HG03521 (cell line): ENCODE results near the gene THTPA.

Experiments
- ATAC-seq: cut with Tn5 transposase; IDR thresholded peaks from one replicate; pipeline ENCODE4 v1.9.1; 2021; ENCODE audit warnings: mild to moderate bottlenecking, moderate library complexity; ENCODE audit not compliant: unreplicated experiment

THTPA gene

GRCh38 chr14:23550131-23550811 is 5.8 kb upstream of the THTPA start:
- ATAC-seq: no peak

GRCh38 chr14:23550812-23551265 is 5.2 kb upstream of the THTPA start:
- ATAC-seq: no peak

DNA sequence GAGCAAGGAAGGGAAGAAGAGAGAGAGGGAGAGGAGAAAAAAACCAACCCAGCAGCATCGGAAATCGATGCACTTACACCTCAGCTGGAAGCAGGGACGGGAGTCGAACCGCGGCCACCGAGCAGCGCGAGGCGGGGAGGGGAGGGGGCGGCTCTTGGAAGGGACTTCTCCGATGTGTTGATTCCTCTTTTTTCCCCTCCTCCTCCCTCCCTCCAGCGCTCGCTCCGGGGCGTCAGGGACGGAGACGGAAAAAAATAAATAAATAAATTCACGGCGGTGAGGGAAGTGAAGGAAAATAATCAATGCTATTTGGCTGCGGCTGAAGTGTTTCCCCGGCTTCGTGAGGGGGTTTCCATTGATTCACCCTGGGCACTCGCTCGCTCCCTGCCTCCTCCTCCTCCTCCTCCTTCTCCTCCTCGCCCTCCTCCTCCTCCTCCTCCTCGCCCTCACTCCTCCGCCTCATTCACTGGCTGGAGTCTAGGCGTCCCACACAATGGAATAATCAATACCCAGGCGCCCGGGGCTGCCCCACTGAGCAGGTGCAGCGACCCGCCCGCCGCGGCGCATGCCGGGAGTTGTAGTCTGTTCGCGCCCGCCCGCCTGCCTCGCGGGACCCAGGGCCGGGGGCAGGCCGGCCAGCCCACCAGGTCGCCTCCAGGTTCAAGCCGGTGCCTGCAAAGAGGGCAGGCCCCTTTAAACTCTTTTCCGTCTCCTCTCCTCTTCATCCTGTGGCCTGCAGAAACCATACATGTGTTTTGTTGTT is 4.6 kb upstream of the THTPA start, which contains the start of gene ZFHX2:
Gene ZFHX2 (minus strand): TSS at position 500 of the 763 bp plus-strand sequence. CDS start 16,440 bp downstream, outside the sequence.
- peak; percentile 45 for ATAC-seq

DNA sequence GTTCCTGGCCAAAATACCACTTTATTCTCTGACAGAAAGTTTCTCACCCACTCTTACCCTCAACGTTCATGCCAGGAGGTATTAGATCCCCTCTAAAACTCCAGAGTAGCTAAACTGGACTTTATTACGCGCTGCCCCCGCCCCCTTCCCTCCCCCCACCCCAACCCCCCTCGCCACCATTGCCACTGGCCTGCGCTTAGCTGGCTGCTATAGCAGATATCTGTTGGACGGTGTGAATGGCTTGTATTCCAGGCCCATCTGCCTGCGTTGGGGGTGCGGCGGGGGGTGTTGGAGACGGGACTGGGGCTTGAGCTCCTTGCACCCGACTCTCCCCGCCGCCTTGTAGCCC is 564 bp upstream of the THTPA start:
- ATAC-seq: no peak

DNA sequence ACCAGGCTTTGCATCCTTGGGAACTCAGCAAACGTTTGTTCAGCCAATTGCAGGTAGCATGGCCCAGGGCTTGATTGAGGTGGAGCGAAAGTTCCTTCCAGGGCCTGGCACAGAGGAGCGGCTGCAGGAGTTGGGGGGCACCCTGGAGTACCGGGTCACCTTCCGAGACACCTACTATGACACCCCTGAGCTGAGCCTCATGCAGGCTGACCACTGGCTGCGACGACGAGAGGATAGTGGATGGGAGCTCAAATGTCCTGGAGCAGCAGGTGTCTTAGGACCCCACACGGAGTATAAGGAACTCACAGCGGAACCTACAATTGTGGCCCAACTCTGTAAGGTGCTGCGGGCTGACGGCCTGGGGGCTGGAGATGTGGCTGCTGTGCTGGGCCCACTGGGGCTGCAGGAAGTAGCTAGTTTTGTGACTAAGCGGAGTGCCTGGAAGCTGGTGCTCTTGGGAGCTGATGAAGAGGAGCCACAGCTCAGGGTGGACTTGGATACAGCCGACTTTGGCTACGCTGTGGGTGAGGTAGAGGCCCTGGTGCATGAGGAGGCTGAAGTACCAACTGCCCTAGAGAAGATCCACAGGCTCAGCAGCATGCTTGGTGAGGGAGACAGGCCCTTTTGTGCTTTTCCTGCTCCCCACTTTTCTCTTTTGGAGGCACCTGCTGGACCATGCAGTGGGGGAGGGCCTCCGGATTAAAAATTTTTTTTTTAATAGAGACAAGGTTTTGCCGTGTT is 799 bp downstream of the THTPA start:
- no peak for ATAC-seq

GRCh38 chr14:23557521-23557920 is 1.4 kb downstream of the THTPA start:
- no peak for ATAC-seq

GRCh38 chr14:23557946-23558345 is 1.9 kb downstream of the THTPA start:
- no peak for ATAC-seq

DNA sequence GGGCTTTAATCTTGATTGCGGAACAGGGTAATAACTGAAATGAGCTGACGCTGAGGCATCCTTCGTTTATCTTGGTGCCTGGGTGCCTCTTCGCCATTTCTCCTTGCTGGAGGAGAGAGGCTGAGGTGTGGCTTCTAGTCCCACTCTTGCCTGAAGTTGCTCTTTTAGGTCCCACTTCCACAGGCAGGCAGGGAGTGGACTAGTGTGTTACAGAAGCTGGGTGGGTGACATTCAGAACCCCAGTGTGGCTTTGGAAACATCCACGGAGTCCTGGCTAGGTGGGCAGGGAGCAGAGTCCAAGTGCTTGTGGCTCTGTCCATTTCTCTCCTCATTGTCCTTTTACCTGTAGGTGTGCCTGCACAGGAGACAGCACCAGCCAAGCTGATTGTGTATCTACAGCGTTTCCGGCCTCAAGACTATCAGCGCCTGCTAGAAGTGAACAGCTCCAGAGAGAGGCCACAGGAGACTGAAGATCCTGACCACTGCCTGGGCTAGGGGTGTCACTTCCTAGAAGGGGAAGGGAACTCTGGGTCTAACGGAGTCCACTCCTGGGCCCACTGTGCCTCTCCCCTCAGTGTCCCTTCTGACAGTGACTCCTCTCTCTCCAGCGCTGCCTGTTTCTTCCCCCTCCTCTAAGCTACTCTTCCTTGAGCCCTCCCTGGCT is 2.4 kb downstream of the THTPA start:
- ATAC-seq: no peak

DNA sequence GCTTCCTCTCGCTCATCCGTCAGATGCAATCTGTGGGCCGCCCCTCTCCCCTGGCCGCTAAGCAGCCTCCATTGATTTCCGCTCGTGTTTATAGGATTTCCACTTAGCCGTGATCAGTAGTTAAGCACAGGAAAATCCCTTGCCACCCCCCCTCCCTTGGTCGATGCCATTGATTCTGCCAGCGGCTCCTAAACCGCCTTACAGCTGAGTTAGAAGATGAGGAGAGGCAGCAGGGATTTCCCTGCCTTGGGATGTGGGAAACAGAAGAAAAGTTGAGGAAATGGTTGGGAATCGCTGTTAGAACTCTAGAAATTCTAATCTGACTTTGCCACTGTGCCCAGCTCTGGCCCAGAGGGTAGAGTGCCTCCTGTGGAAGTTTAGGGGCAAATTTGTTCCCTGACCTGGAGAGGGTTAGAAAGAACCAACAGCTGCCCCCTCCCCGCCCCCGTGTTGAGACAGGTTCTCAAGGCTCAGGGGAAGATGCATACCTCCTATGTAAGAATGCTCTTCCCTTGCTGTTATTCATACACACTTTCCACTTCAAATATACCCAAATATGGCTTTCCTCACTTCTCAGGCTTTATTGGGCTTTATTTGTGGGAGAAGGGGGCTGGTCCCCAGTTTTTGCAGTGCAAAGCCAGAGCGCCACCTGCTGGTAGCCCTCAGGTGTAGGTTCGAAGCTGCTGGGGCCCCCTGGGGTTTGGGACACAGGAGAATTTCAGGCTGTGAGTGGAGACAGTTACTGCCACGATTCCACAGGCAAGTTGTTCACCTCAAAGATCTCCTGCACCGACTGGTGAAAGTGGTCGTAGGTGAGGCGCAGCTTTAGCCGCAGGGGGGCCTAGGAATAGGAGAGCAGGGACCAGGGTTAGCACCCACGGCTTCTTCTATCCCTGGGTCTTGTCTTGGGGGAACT is 3.2 kb downstream of the THTPA start:
- ATAC-seq: no peak

- ATAC-seq: no peak
These were observed 4.0 kb downstream of the THTPA start for GRCh38 chr14:23559926-23560520.

DNA sequence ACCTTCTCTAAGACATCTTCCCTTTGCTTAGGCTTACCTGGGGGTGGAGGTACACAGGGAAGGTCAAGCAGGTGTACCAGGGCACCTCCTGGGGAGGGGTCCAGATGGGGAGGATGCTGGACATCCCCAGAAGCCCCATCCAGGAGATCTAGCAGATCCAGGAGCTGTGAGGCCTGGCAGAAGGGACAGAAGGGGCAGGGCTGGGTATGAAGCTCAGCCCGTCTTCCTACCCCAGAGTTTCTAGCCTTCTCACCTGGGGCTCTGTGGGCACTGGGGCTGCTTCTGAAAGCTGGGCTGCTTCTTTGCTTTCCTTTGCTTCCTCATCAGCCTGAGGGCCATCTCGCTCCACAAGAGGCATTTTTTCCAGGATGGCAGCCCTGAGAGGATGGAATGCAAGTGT is 5.2 kb downstream of the THTPA start:
- no peak for ATAC-seq

GRCh38 chr14:23561873-23562821 is 6.1 kb downstream of the THTPA start:
- no peak for ATAC-seq

GRCh38 chr14:23562822-23563472 is 6.9 kb downstream of the THTPA start:
- no peak for ATAC-seq

- ATAC-seq: no peak
These were observed 7.6 kb downstream of the THTPA start for GRCh38 chr14:23563473-23564180.

GRCh38 chr14:23564181-23564812 is 8.2 kb downstream of the THTPA start:
- ATAC-seq: no peak

- ATAC-seq: no peak
These were observed 8.8 kb downstream of the THTPA start for GRCh38 chr14:23564876-23565275.

DNA sequence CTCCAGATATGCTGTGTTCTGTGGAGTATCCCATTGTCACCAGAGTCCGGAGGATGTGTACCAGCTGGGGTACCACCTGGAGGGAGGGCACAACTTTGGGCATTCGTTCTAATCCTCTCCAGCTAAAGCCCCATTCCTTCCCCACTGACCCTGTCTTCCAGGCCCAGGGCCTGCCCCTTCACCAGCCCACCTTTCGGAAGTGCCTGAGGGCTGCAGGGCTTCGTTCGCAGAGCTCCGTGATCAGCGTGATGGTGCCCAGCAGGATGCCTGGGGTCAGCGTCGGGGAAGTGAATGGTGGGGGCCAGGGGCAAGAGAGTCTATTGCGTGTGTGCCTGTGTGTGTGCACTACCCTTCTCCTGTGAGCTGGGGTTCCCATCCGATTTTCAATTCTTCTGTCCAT is 9.6 kb downstream of the THTPA start:
- ATAC-seq: no peak
